IMR-90 (cell line): ENCODE measurements around the gene FOXP4. TPM values are rescaled to one million over a fixed set of nuclear protein-coding genes. Genes with fewer than 3 reads are reported as not detected.

ENCODE experiments used
- ATAC-seq: fragments of 200-7000 bp; cut with Tn5 transposase; 2 replicates; pipeline ENCODE4 v1.9.1; 2020; ENCODE audit warnings: low read depth, mild to moderate bottlenecking, moderate library complexity
- BruUV-seq: library from RNA; stranded (reverse); fragments of 400-500 nt; replicated peaks from 2 replicates; lab custom pipeline; 2021; lab: Mats Ljungman, UMichigan
- CTCF ChIA-PET: fragments of 300-600 bp; formaldehyde crosslinking; extraction: SDS; loops from one replicate; lab custom pipeline; 2021; ENCODE audit warnings: antibody characterized with exemption; lab: Yijun Ruan, JAX
- POLR2A ChIA-PET: fragments of 300-600 bp; sonication (Branson Sonifier 250); formaldehyde crosslinking; loops from one replicate; lab custom pipeline; 2022; ENCODE audit warnings: antibody characterized with exemption; ENCODE audit not compliant: unreplicated experiment; lab: Charles Lee
- DNase-seq: peaks from one replicate; pipeline ENCODE4 v3.0.0; 2013
- H2AFZ ChIP-seq: replicated peaks from 2 replicates; pipeline ENCODE3; 2013; ENCODE audit warnings: low read length, mild to moderate bottlenecking; ENCODE audit not compliant: poor library complexity
- H2AK5ac ChIP-seq: 2 replicates; pipeline ENCODE4 v1.6.1; 2013; ENCODE audit warnings: low read depth, low read length, inconsistent platforms
- H2AK9ac ChIP-seq: replicated peaks from 2 replicates; pipeline ENCODE3; 2013; ENCODE audit warnings: mild to moderate bottlenecking, low read depth, low read length, moderate library complexity; ENCODE audit not compliant: poor library complexity
- H2BK120ac ChIP-seq: 2 replicates; pipeline ENCODE4 v1.6.1; 2013; ENCODE audit warnings: low read depth, low read length, inconsistent platforms
- H2BK15ac ChIP-seq: 3 replicates; pipeline ENCODE4 v1.6.1; 2013; ENCODE audit warnings: low read depth, low read length, inconsistent platforms
- H2BK20ac ChIP-seq: 2 replicates; pipeline ENCODE4 v1.6.1; 2013; ENCODE audit warnings: low read depth, mild to moderate bottlenecking, inconsistent platforms, low read length, moderate library complexity
- H2BK5ac ChIP-seq: 2 replicates; pipeline ENCODE4 v1.6.1; 2013; ENCODE audit warnings: mild to moderate bottlenecking, low read depth, low read length, inconsistent platforms; ENCODE audit not compliant: poor library complexity, severe bottlenecking
- H3K14ac ChIP-seq: replicated peaks from 2 replicates; pipeline ENCODE4 v1.6.1; 2013; ENCODE audit warnings: low read depth, low read length, inconsistent platforms
- H3K18ac ChIP-seq: 2 replicates; pipeline ENCODE4 v1.6.1; 2013; ENCODE audit warnings: low read depth, low read length, control low read depth
- H3K23ac ChIP-seq: 2 replicates; pipeline ENCODE4 v1.6.1; 2013; ENCODE audit warnings: low read depth, low read length, inconsistent platforms
- H3K27ac ChIP-seq: 2 replicates; pipeline ENCODE4 v1.5.1; 2013; ENCODE audit warnings: mild to moderate bottlenecking, control low read depth, low read length; ENCODE audit not compliant: insufficient read depth
- H3K27me3 ChIP-seq: 2 replicates; pipeline ENCODE4 v1.6.1; 2013; ENCODE audit warnings: low read length; ENCODE audit not compliant: control insufficient read depth, insufficient read depth
- H3K36me3 ChIP-seq: 2 replicates; pipeline ENCODE4 v1.6.1; 2013; ENCODE audit warnings: low read length, mixed read lengths; ENCODE audit not compliant: control insufficient read depth, insufficient read depth
- H3K4ac ChIP-seq: 2 replicates; pipeline ENCODE4 v1.6.1; 2013; ENCODE audit warnings: low read depth, low read length, inconsistent platforms
- H3K4me1 ChIP-seq: 2 replicates; pipeline ENCODE4 v1.6.1; 2013; ENCODE audit warnings: low read length, mixed read lengths; ENCODE audit not compliant: control insufficient read depth, insufficient read depth
- H3K4me2 ChIP-seq: 2 replicates; pipeline ENCODE4 v1.6.1; 2013; ENCODE audit warnings: low read depth, mild to moderate bottlenecking, control low read depth, low read length, moderate library complexity
- H3K4me3 ChIP-seq: 2 replicates; pipeline ENCODE4 v1.5.1; 2013; ENCODE audit warnings: low read depth, mild to moderate bottlenecking, control low read depth, low read length, moderate library complexity; ENCODE audit not compliant: insufficient read depth
- H3K56ac ChIP-seq: 2 replicates; pipeline ENCODE4 v1.6.1; 2013; ENCODE audit warnings: low read length, inconsistent platforms; ENCODE audit not compliant: insufficient read depth; ENCODE audit errors: extremely low read depth
- H3K79me1 ChIP-seq, 2 experiments: 2 replicates each; pipeline ENCODE4 v1.6.1; 2013; ENCODE audit warnings: low read length in 2 of 2, inconsistent platforms in 1 of 2, low read depth in 1 of 2
- H3K9ac ChIP-seq: 2 replicates; pipeline ENCODE4 v1.6.1; 2013; ENCODE audit warnings: low read depth, low read length, control low read depth
- H3K9me1 ChIP-seq: 2 replicates; pipeline ENCODE4 v1.6.1; 2013; ENCODE audit warnings: low read length, inconsistent platforms; ENCODE audit not compliant: insufficient read depth
- H3K9me3 ChIP-seq: 2 replicates; pipeline ENCODE4 v1.6.1; 2013; ENCODE audit warnings: low read length; ENCODE audit not compliant: control insufficient read depth, insufficient read depth
- H4K20me1 ChIP-seq: 2 replicates; pipeline ENCODE4 v1.6.1; 2013; ENCODE audit warnings: low read length, inconsistent platforms; ENCODE audit not compliant: insufficient read depth
- H4K5ac ChIP-seq: 2 replicates; pipeline ENCODE4 v1.6.1; 2013; ENCODE audit warnings: mild to moderate bottlenecking, low read depth, low read length, control low read depth
- H4K8ac ChIP-seq, 2 experiments: 2 replicates each; pipeline ENCODE4 v1.6.1; 2013; ENCODE audit warnings: low read depth in 2 of 2, low read length in 2 of 2, control low read depth in 1 of 2, inconsistent platforms in 1 of 2
- H4K91ac ChIP-seq: 2 replicates; pipeline ENCODE4 v1.6.1; 2013; ENCODE audit warnings: low read depth, low read length, inconsistent platforms; ENCODE audit not compliant: insufficient read depth
- BHLHE40 ChIP-seq: fragments of 150-350 bp; IDR thresholded peaks from 2 replicates; pipeline ENCODE4 v1.6.1; 2016; ENCODE audit warnings: mild to moderate bottlenecking, low read depth, low read length
- CEBPB ChIP-seq: IDR thresholded peaks from 2 replicates; pipeline ENCODE4 v1.6.1; 2012; ENCODE audit warnings: low read depth, low read length, improper control_type of control experiment
- CHD1 ChIP-seq: IDR thresholded peaks from 2 replicates; pipeline ENCODE4 v1.6.1; 2012; ENCODE audit warnings: low read depth, low read length, improper control_type of control experiment
- FOS ChIP-seq: fragments of 150-350 bp; IDR thresholded peaks from 2 replicates; pipeline ENCODE4 v1.6.1; 2016; ENCODE audit warnings: low read depth, low read length
- MAZ ChIP-seq: IDR thresholded peaks from 2 replicates; pipeline ENCODE4 v1.6.1; 2012; ENCODE audit warnings: low read depth, mild to moderate bottlenecking, low read length, improper control_type of control experiment, moderate library complexity, borderline replicate concordance
- NFE2L2 ChIP-seq: fragments of 150-350 bp; IDR thresholded peaks from 2 replicates; pipeline ENCODE4 v1.6.1; 2016; ENCODE audit warnings: low read depth, mild to moderate bottlenecking, low read length
- RAD21 ChIP-seq: IDR thresholded peaks from 2 replicates; pipeline ENCODE4 v1.6.1; 2012; ENCODE audit warnings: low read length, improper control_type of control experiment
- RCOR1 ChIP-seq: IDR thresholded peaks from 2 replicates; pipeline ENCODE4 v1.6.1; 2012; ENCODE audit warnings: mild to moderate bottlenecking, low read length, improper control_type of control experiment; ENCODE audit not compliant: insufficient replicate concordance
- RFX5 ChIP-seq: IDR thresholded peaks from 2 replicates; pipeline ENCODE4 v1.8.0; 2012; ENCODE audit warnings: low read depth, mild to moderate bottlenecking, low read length, moderate library complexity
- SMC3 ChIP-seq: fragments of 150-350 bp; IDR thresholded peaks from 2 replicates; pipeline ENCODE4 v1.6.1; 2016; ENCODE audit warnings: low read depth, mild to moderate bottlenecking, antibody characterized with exemption, low read length, moderate library complexity
- WGBS, 2 experiments: methylation state at CpG; one replicate each; pipeline versions ENCODE4 v1.1.5 to v1.1.7; 2013; ENCODE audit warnings: missing lambda C conversion rate in 2 of 2; ENCODE audit not compliant: insufficient read length in 1 of 2; ENCODE audit errors: extremely low coverage in 2 of 2; 5-methylcytosine and 5-hydroxymethylcytosine counted together
- dilution Hi-C: fragments of 300-500 bp; cut with HindIII; formaldehyde crosslinking; loops from one replicate; pipeline ENCODE4 v1.14.3; 2018; ENCODE audit warnings: low sequenced_read_pairs; ENCODE audit not compliant: unreplicated experiment
- in situ Hi-C: fragments of 300-500 bp; cut with MboI; formaldehyde crosslinking; loops from 3 replicates; pipeline ENCODE4 v1.14.3; 2019; ENCODE audit warnings: low sequenced_read_pairs, inconsistent platforms, mixed read lengths
- intact Hi-C: fragments of 100-400 bp; cut with micrococcal nuclease; formaldehyde crosslinking; loops from 2 replicates; pipeline ENCODE4 v1.10.0; 2022
- polyA plus RNA-seq, 3 experiments: library from polyadenylated mRNA; depleted of rRNA; stranded (reverse); fragments of >200 nt; gene quantifications; 2 replicates each; pipeline ENCODE4 v1.2.3, GENCODE V29; 2012; ENCODE audit warnings: low replicate concordance in 1 of 3
- total RNA-seq: library from RNA; depleted of rRNA; stranded (reverse); fragments of >200 nt; gene quantifications from 2 replicates; pipeline ENCODE4 v1.2.3, GENCODE V29; 2012

Gene FOXP4
- total and polyA plus RNA-seq, 2 of the 4 experiments (the other 2 are of a cell fraction) = 0.72 to 9.5 TPM

- no peak for TF ChIP-seq FOS
Measured at GRCh38 chr6:41559655-41560427, 13.7 kb downstream of the FOXP4 start (continued).

- POLR2A ChIA-PET = no interaction called here
- Histone ChIP-seq H4K8ac (no peak overlapping the region), H2AK9ac (no peak overlapping the region), H2BK120ac (no peak overlapping the region), H3K4me2 (no peak overlapping the region), H2AFZ (no peak overlapping the region), H3K4ac (no peak overlapping the region), H3K4me1 (no peaks in the 10 kb centered on the region), H4K5ac (no peak overlapping the region), H2BK20ac (no peak overlapping the region), H3K36me3 (peaks cover 2% of the 10 kb centered on the region), H2BK5ac (no peak overlapping the region), H3K27ac (no peak overlapping the region), H3K9me1 (peaks cover 11% of the 10 kb centered on the region; the same call in 1 of the 2 replicates), H4K20me1 (peaks cover 5% of the 10 kb centered on the region; the same call in 1 of the 2 replicates), H2BK15ac (no peak overlapping the region), H3K9me3 (no peaks in the 10 kb centered on the region), H3K79me1 (peaks cover 12 to 43% of the 10 kb centered on the region in 2 experiments), H2AK5ac (no peak overlapping the region), H3K56ac (no peak overlapping the region), H3K27me3 (no peaks in the 10 kb centered on the region), H3K18ac (no peak overlapping the region), H3K14ac (no peak overlapping the region), H3K4me3 (no peak overlapping the region), H3K9ac (no peak overlapping the region), H4K91ac (no peak overlapping the region), H3K23ac (no peak overlapping the region)
- no TSS peak for BruUV-seq
- CTCF ChIA-PET = no interaction called here
- 64% methylated on average over 23 of the region's 53 CpGs; no CpG with 5 or more reads in 1 of the 2 experiments for WGBS, 2 experiments
- ATAC-seq (no peak), DNase-seq (no peak)
- TF ChIP-seq CHD1 = no peak
- TF ChIP-seq SMC3 = no peak
- no peak for TF ChIP-seq NFE2L2
- no peak for TF ChIP-seq MAZ
- TF ChIP-seq RAD21 = no peak
- no peak for TF ChIP-seq BHLHE40
- TF ChIP-seq CEBPB = no peak
- TF ChIP-seq RFX5 = no peak
- no peak for TF ChIP-seq RCOR1
- dilution Hi-C loops = no loop called here
- in situ Hi-C loops = no loop called here
- intact Hi-C loops = no loop called here
Measured at GRCh38 chr6:41560431-41561192, 14.4 kb downstream of the FOXP4 start.
